Superior temporal gyrus (tissue), 1 donor: Measurements from ENCODE around the gene INPP4B.
"Not testable (repeated sequence)": the region's sequence is repeated elsewhere in the genome, so short reads cannot be mapped to it uniquely, and the experiment has no call there.

Experiments used
- DNase-seq: peaks from one replicate; pipeline ENCODE4 v3.0.0-alpha.2; 2016; ENCODE audit errors: extremely low spot score

INPP4B gene

DNA sequence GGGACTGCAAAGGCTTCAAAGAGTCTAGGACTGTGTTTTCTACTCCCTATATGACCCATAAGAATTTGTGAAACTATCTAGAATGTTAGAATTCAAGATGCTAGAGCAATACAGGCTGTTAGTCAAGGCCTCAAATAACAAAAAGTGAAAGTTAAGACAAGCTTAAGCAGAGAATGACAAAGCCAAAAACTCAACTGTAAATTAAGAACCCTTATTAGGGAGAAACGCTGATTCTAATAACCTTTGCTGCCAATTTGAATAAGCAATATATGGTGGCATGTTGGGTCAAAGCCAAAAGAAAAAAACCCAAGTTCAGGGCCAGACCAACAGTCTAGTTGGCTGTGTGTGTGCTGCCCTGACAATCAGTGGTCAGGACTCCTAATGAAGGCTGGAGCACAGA, 160.0 kb downstream of the INPP4B start:
- DNase-seq = no peak

- no peak for DNase-seq
Measured at GRCh38 chr4:142683997-142684396, 162.1 kb downstream of the INPP4B start.

- DNase-seq = no peak
Measured at GRCh38 chr4:142683503-142683902, 162.6 kb downstream of the INPP4B start.

DNA sequence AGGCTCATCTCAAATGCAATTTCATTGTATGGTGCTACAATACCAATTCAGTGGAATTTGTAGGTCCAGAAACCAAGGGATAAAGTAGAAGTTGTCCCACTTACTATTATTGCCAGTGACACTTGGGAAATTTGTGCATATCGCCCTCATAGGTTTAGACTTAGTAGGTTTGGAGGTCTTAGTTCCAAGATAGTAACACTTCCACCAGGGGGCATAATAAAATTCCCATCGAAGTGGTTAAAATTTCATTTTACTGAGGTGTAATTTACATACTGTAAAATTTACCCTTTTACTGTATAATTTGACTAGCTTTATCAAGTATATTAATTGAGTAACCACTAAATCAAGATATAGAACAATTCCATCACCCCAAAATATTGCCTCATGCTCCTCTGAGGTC, 174.6 kb downstream of the INPP4B start:
- no peak for DNase-seq

GRCh38 chr4:142663828-142664227, 182.3 kb downstream of the INPP4B start:
- no peak for DNase-seq

DNA sequence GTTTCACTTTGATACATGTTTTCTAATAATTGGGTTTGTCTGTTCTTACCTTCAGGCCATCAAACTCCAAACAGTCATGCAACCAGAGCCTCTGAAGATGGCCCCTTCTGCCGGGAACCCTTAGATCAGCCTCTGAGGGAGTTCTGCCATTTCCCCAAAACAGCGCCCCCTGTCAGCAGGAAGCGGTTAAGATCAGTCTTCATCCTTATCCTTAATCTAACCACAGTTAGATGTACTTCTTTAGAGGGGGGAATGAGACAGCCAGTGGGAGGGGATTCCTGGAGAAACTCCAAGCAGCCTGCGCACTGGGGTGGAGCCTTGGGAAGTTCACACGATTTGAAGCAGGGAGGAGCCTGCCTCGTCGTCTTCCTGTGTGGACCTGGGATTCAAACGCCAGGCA, 185.4 kb downstream of the INPP4B start:
- DNase-seq = no peak

GRCh38 chr4:142656178-142656577, 189.9 kb downstream of the INPP4B start:
- no peak for DNase-seq

- DNase-seq = no peak
Measured at GRCh38 chr4:142648378-142648777, 197.7 kb downstream of the INPP4B start.

DNA sequence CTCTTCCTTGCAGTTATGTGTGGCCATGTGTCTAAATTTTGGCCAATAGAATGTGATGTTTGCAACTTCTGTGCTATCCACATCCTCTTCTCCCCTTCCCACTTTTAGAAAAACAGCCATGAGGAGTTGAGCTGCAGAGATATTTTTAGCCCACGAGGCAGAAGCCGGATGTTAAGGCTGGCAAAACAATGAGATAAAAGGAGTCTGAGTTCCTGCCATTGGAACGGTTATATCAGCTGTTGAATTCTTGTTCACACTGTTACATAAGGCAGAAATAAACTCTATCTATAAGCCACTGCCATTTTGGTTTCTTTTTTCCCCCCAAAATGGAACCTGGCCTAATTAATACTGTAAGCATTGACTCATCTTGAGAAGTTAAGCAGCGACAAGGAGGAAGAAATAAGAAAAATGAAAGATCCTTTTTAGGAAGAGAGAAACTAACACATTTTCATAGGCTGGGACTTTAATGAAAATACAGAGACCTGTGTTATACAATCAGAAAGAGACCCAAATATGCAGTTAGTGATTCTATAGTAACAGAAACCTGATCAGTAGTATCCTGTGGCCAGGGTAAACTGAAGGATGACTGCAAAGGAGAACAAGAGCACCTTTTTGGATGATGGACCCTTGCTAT, 200.5 kb downstream of the INPP4B start:
- DNase-seq = no peak

- not testable (repeated sequence) for DNase-seq
Measured at GRCh38 chr4:142644628-142645027, 201.5 kb downstream of the INPP4B start.

DNA sequence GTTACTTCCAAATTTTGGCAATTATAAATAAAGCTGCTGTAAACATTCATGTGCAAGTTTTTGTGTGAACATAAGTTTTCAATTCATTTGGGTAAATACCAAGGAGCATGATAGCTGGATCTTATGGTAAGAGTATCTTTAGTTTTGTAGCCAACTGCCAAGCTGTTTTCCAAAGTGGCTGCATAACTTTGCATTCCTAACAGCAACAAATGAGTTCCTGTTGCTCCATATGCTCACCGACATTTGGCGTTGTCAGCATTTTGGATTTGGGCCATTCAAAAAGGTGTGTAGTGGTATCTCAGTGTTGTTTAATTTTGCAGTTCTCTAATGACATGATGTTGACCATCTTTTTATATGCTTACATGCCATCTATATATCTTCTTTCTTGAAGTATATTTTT, 208.5 kb downstream of the INPP4B start:
- no peak for DNase-seq

GRCh38 chr4:142631836-142632235, 214.3 kb downstream of the INPP4B start:
- no peak for DNase-seq

DNA sequence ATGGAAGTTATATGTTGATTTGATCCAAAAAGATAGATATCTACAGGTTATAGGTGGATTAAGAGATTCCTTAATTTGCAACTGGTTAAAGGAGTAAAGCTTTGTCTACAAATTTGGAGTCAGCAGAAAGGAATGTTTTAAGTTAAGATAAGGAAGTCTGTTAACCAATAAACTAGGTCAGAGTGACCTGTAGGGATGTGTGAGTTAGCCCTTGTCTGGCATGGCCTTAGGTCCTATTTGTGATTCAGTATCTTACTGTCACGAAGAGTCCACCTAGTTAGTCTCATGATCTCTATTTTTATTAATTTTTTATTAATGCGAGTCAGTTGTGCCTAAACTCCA, 230.8 kb downstream of the INPP4B start:
- no peak for DNase-seq

GRCh38 chr4:142614621-142615323, 231.3 kb downstream of the INPP4B start:
- no peak for DNase-seq

- DNase-seq = no peak
Measured at GRCh38 chr4:142607976-142608375, 238.1 kb downstream of the INPP4B start.

GRCh38 chr4:142600952-142601351, 245.1 kb downstream of the INPP4B start:
- no peak for DNase-seq

DNA sequence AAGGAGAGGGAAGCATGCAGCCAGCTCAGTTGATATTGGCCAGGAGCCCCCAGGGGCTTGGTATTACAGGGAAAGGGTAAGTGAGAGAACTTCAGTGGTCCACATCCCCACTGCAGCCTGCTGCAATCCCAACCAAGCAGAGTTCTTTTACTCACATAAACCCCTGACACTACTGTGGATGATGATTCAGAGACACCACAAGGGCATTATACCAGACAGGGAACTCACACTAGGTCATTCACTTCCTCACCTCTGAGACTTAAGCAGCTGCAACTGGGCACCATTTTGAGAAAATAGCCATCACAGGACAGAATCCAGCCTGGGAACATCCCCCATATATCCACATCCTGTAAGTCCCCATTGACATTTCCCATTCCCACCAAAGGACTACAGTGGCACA, 248.0 kb downstream of the INPP4B start:
- no peak for DNase-seq

DNA sequence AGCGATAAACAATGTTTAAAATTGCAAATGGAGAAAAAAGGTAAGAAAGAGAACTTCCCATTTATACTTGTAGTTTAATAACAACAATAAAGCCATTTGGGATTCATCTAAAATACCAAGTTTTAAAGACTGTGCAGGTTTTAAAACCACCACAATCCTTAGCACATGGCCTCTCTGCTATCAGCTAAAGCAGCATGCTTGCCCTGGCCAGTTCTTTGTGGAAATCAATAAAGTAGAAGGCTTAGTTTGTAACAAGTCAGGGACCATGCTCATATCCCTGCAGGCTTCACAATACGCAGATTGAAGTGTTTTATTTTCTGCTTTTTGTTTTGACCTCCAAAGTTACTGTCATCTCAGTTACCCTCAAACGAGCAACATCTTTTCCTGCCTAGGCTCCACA, 249.5 kb downstream of the INPP4B start:
- DNase-seq = no peak

- no peak for DNase-seq
Measured at GRCh38 chr4:142596121-142596520, 250.0 kb downstream of the INPP4B start.

DNA sequence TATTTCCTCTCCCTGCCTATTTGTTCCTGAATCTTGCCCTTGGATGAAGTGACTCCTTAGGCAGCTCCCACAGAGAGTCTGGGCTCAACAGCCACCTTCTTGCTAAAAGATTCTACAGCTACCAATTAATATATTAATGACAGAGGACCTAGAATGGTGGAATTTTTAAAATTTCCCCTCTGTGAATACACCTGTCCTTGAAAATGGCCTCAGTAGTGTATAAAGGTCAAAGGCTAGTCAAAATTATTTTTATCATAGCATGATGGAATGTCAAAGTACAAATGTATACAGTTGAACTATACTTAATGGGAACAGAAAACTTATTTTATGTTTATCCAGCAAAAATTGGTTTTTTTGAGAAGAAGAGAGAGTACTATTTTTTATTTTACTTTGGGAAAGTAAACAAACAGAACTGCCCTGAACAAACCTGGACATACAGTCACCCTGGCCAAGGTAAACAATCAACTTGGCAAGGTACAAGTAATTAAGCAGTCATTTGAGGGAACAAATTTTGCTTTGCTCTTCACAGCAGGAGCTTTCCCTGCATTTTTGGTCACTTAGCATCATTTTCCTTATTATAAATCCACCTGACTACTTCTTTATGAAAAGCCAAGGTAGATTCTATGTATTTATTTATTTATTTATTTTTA, 250.8 kb downstream of the INPP4B start:
- DNase-seq = no peak

DNA sequence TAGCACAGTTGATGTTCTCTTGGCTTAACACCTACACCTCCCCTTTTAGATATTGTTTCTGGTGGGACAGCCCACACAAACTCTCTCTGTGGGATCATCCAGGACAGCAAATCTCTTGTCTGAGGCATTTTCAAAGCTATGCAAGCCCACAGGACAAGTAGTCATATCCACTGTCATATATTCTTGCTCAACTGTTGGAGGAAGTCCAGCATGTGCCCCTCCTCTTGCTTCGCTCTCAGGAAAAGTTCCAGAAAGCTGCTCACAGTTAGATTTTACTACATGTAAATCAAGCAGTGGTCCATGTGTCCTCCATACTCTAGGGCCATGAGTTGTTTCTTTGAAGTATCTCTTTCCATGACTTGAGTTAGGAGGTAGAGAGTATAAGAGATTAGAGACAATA, 260.7 kb downstream of the INPP4B start:
- DNase-seq = no peak

- DNase-seq = no peak
Measured at GRCh38 chr4:142583708-142584107, 262.4 kb downstream of the INPP4B start.

DNA sequence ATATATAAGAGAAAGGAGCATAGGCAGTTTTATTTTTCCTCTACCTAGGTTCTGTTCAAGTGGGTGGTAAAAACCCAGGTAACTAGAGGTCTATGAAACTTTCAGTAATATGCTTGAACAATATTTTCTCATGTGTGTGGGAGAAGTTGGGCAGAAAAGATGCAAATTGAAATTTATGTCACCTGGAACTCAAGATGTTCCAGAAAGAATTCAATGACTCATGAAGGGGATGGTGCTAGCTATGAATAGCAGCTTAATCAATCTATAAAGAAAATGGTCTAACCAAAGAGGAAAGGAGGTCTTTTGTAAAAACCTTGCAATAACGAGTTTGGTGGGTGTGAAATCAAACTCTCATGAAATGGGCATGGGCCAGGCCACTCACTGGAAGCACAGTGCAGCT, 263.8 kb downstream of the INPP4B start:
- no peak for DNase-seq
